Vagina (tissue), 2 donors: Measurements from ENCODE around the gene TMEM38A. TPM values are rescaled to one million over a fixed set of nuclear protein-coding genes. Genes with fewer than 3 reads are reported as not detected.

Experiments used
- DNase-seq, 2 donors: peaks; one replicate each; pipeline ENCODE4 v3.0.0-alpha.2; 2017; ENCODE audit errors: extremely low spot score in 2 of 2
- H3K27ac ChIP-seq: fragments of 200-600 bp; sonication (generic); one replicate; pipeline ENCODE4 v1.5.1; 2019
- H3K27me3 ChIP-seq: fragments of 200-600 bp; sonication (generic); one replicate; pipeline ENCODE4 v1.5.1; 2019
- H3K36me3 ChIP-seq, 2 donors: fragments of 200-600 bp; sonication (generic); one replicate each; pipeline ENCODE4 v1.5.1; 2017 to 2019
- H3K4me1 ChIP-seq: fragments of 200-600 bp; sonication (generic); one replicate; pipeline ENCODE4 v1.5.1; 2019
- H3K4me3 ChIP-seq, 2 donors: fragments of 200-600 bp; sonication (generic); 1 replicate in 1 of 2; 2 replicates in 1 of 2; pipeline ENCODE4 v1.5.1; 2016 to 2019
- H3K9me3 ChIP-seq: fragments of 200-600 bp; sonication (generic); one replicate; pipeline ENCODE4 v1.5.1; 2019
- POLR2A ChIP-seq, 2 donors: fragments of 450-650 bp; IDR thresholded peaks; one replicate each; pipeline ENCODE4 v1.6.1; 2017; ENCODE audit warnings: antibody characterized with exemption in 2 of 2, mild to moderate bottlenecking in 2 of 2, moderate library complexity in 2 of 2
- POLR2AphosphoS5 ChIP-seq, 2 donors: sonication (generic); formaldehyde crosslinking; IDR thresholded peaks; one replicate each; pipeline ENCODE4 v1.9.0; 2017; ENCODE audit warnings: antibody characterized with exemption in 2 of 2, mild to moderate bottlenecking in 2 of 2, low read depth in 1 of 2; ENCODE audit not compliant: insufficient read depth in 1 of 2
- intact Hi-C: fragments of 100-400 bp; cut with DNase I; formaldehyde crosslinking; loops from one replicate; pipeline ENCODE4 v1.15.1; 2023
- total RNA-seq: library from RNA; depleted of rRNA; stranded (reverse); fragments of >200 nt; gene quantifications from one replicate; pipeline ENCODE4 v1.2.3, GENCODE V29; 2016
- TF ChIP-seq, protein P1 (sequence below), 3 experiments: fragments of 450-650 bp in 2 of 3; fragments of 200-600 bp in 1 of 3; sonication (generic) in 1 of 3; IDR thresholded peaks; one replicate each; pipeline ENCODE4 v1.5.1; 2017 to 2019; ENCODE audit warnings: antibody characterized with exemption in 3 of 3, mild to moderate bottlenecking in 2 of 3, moderate library complexity in 2 of 3

TMEM38A gene
- total RNA-seq, 1 donor from 2014 or later = 4.7 TPM

DNA sequence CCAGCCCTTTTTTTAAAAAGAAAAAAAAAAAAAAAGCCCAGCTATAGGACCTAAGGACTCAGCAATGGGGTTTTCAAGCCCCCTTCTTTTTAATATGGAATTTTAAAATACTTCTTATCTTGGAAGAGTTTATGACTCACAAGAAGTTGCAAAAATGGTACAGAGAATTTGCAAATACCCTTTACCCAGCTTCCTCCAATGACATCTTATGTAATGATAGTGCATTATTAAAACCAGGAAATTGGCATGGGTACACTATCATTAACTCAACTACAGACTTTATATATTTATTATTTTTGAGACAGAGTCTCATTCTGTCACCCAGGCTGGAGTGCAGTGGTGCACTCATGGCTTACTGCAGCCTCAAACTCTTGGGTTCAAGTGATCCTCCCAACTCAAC lies 16.1 kb downstream of the TMEM38A start:
- Histone ChIP-seq H3K27ac (no peak overlapping the region), H3K4me3 (no peak overlapping the region), H3K9me3 (no peaks in the 10 kb centered on the region), H3K27me3 (no peaks in the 10 kb centered on the region), H3K4me1 (no peaks in the 10 kb centered on the region), H3K36me3 (peaks cover 0 to 11% of the 10 kb centered on the region in 2 donors)
- TF ChIP-seq, protein P1, sequence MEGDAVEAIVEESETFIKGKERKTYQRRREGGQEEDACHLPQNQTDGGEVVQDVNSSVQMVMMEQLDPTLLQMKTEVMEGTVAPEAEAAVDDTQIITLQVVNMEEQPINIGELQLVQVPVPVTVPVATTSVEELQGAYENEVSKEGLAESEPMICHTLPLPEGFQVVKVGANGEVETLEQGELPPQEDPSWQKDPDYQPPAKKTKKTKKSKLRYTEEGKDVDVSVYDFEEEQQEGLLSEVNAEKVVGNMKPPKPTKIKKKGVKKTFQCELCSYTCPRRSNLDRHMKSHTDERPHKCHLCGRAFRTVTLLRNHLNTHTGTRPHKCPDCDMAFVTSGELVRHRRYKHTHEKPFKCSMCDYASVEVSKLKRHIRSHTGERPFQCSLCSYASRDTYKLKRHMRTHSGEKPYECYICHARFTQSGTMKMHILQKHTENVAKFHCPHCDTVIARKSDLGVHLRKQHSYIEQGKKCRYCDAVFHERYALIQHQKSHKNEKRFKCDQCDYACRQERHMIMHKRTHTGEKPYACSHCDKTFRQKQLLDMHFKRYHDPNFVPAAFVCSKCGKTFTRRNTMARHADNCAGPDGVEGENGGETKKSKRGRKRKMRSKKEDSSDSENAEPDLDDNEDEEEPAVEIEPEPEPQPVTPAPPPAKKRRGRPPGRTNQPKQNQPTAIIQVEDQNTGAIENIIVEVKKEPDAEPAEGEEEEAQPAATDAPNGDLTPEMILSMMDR (IDR thresholded peaks at IDR 0.05) = no peak
- TF ChIP-seq POLR2AphosphoS5 (IDR thresholded peaks at IDR 0.05; ENCODE audit: insufficient read depth in 1 of 2, low read depth in 1 of 2) (no peak), POLR2A (IDR thresholded peaks at IDR 0.05) (no peak)
- intact Hi-C loops = no loop called here
- no peak for DNase-seq

DNA sequence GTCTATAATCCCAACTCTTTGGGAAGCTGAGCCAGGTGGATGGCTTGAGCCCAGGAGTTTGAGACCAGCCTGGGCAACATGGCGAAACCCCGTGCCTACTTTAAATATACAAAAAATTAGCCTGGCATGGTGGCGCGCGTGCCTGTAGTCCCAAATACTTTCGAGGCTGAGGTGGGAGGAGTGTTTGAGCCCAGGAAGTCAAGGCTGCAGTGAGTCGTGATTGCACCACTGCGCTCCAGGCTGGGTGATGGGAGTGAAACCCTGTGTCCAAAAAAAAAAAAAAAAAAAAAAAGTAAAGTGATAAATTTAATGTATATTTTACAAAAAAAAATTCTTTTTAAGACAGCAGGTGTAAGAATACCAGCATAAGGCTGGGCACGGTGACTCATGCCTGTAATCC lies 17.6 kb downstream of the TMEM38A start:
- H3K9me3 ChIP-seq = no peaks in the 10 kb centered on the region
- no peaks in the 10 kb centered on the region for H3K4me1 ChIP-seq
- H3K27me3 ChIP-seq = no peaks in the 10 kb centered on the region
- intact Hi-C loops = no loop called here
- DNase-seq = no peak
- peaks cover 0 to 11% of the 10 kb centered on the region in 2 donors for H3K36me3 ChIP-seq
- H3K4me3 ChIP-seq = no peak overlapping the region
- TF ChIP-seq POLR2AphosphoS5 (IDR thresholded peaks at IDR 0.05; ENCODE audit: insufficient read depth in 1 of 2, low read depth in 1 of 2) (no peak), POLR2A (IDR thresholded peaks at IDR 0.05) (no peak)
- TF ChIP-seq, protein P1 (IDR thresholded peaks at IDR 0.05) = no peak
- H3K27ac ChIP-seq = no peak overlapping the region

DNA sequence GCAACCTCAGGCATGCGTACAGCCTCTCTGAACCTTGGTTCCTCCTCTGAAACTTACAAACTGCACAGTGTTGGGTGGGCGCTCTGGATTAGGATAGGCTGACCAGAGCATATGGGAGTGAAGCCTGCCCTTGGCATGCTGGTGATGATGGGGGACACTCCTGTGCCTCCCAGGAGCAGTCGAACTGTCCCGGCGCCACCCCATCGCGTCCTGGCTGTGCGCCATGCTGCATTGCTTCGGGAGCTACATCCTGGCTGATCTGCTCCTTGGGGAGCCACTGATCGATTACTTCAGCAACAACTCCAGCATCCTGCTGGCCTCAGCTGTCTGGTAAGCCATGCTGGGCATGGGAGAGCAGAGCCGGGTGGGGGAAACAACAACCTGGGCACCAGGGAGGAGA lies 18.9 kb downstream of the TMEM38A start:
- H3K9me3 ChIP-seq = no peaks in the 10 kb centered on the region
- no peak overlapping the region for H3K27ac ChIP-seq
- no peaks in the 10 kb centered on the region for H3K4me1 ChIP-seq
- no peak overlapping the region for H3K4me3 ChIP-seq
- intact Hi-C loops = no loop called here
- DNase-seq = no peak
- TF ChIP-seq POLR2A (IDR thresholded peaks at IDR 0.05) (no peak), POLR2AphosphoS5 (IDR thresholded peaks at IDR 0.05; ENCODE audit: insufficient read depth in 1 of 2, low read depth in 1 of 2) (no peak)
- TF ChIP-seq, protein P1 (IDR thresholded peaks at IDR 0.05) = no peak
- H3K27me3 ChIP-seq = no peaks in the 10 kb centered on the region
- H3K36me3 ChIP-seq = peaks cover 0 to 11% of the 10 kb centered on the region in 2 donors

DNA sequence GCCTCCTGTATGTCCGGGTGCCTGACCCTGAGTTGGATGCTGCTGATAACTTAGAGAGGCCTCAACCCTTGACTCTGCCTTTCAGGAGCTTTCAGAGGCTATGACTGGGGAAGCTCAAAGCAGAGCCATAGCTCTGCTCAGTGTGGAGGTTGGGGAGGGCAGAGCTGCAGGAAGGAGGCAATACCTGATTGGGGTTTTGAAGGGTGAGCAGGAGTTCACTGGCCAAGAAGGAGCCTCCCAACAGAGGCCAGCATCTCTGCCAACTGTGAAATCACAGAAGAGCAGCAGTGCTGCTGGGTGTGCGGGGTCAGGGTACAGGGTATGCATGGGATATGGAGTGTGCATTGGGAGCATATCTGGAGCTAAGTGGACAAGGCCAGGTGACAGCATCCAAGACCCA lies 21.6 kb downstream of the TMEM38A start:
- Histone ChIP-seq H3K27me3 (no peaks in the 10 kb centered on the region), H3K9me3 (no peaks in the 10 kb centered on the region), H3K36me3 (peaks cover 0 to 11% of the 10 kb centered on the region in 2 donors), H3K27ac (no peak overlapping the region), H3K4me1 (no peaks in the 10 kb centered on the region), H3K4me3 (no peak overlapping the region)
- no peak for DNase-seq
- TF ChIP-seq POLR2A (IDR thresholded peaks at IDR 0.05) = no peak
- intact Hi-C loops = no loop called here

DNA sequence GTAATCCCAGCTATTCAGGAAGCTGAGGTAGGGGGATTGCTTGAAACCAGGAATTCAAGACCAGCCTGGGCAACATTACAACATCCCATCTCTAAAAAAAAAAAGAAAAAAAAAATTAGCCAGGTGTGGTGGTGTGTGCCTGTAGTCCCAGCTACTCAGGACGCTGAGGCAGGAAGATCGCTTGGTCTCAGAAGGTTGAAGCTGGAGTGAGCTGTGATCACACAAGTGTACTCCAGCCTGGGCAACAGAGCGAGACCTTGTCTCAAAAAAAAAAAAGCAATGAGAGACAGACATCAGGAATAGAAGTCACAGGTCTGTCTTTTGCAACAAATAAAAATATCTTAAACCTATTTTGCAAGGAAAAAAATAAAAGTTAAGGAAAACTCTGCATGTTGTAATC lies 23.3 kb downstream of the TMEM38A start:
- Histone ChIP-seq H3K27me3 (no peaks in the 10 kb centered on the region), H3K36me3 (peaks cover 0 to 11% of the 10 kb centered on the region in 2 donors), H3K27ac (no peak overlapping the region), H3K4me1 (no peaks in the 10 kb centered on the region), H3K4me3 (no peak overlapping the region), H3K9me3 (no peaks in the 10 kb centered on the region)
- DNase-seq = no peak
- TF ChIP-seq POLR2A (IDR thresholded peaks at IDR 0.05) = no peak
- intact Hi-C loops = no loop called here

DNA sequence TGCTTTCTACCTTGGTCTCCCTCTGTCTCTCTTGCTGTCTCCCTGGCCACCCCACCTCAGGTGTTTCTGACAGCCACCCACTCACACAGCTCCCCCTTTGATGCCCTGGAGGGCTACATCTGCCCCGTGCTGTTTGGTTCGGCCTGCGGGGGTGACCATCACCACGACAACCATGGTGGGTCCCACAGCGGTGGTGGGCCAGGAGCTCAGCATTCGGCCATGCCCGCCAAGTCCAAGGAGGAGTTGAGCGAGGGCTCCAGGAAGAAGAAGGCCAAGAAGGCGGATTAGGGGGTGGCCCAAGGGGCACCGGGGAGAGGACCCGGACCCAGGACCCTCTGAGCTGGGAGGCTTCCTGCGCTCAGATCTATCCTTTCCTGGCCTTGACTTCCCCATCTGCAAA lies 27.1 kb downstream of the TMEM38A start:
- Histone ChIP-seq H3K36me3 (no peaks in the 10 kb centered on the region), H3K9me3 (no peaks in the 10 kb centered on the region), H3K4me3 (no peak overlapping the region), H3K27me3 (no peaks in the 10 kb centered on the region), H3K27ac (no peak overlapping the region), H3K4me1 (no peaks in the 10 kb centered on the region)
- DNase-seq = no peak
- intact Hi-C loops = no loop called here
- TF ChIP-seq POLR2AphosphoS5 (IDR thresholded peaks at IDR 0.05; ENCODE audit: insufficient read depth in 1 of 2, low read depth in 1 of 2) = no peak
- no peak for TF ChIP-seq POLR2A (IDR thresholded peaks at IDR 0.05)
- TF ChIP-seq, protein P1 (IDR thresholded peaks at IDR 0.05) = no peak
